Hepatocyte (in vitro differentiated cells): Measurements from ENCODE around the gene KRTAP1-3. TPM values are rescaled to one million over a fixed set of nuclear protein-coding genes. Genes with fewer than 3 reads are reported as not detected.
"Not testable (repeated sequence)": the region's sequence is repeated elsewhere in the genome, so short reads cannot be mapped to it uniquely, and the experiment has no call there.

Source experiments
- DNase-seq: peaks from one replicate; pipeline ENCODE4 v3.0.0-alpha.2; 2016; ENCODE audit warnings: low spot score
- H2AFZ ChIP-seq: fragments of 200-600 bp; sonication (generic); 2 replicates; pipeline ENCODE4 v1.6.0; 2016; ENCODE audit warnings: antibody characterized with exemption, mild to moderate bottlenecking
- H3K27ac ChIP-seq: fragments of 200-600 bp; sonication (generic); 2 replicates; pipeline ENCODE4 v1.5.1; 2016; ENCODE audit warnings: mild to moderate bottlenecking
- H3K27me3 ChIP-seq: fragments of 200-600 bp; sonication (generic); 2 replicates; pipeline ENCODE4 v1.6.1; 2016
- H3K36me3 ChIP-seq: fragments of 200-600 bp; sonication (generic); replicated peaks from 2 replicates; pipeline ENCODE4 v1.5.1; 2016; ENCODE audit warnings: low read depth; ENCODE audit not compliant: insufficient read depth
- H3K4me1 ChIP-seq: fragments of 200-600 bp; sonication (generic); 2 replicates; pipeline ENCODE4 v1.5.1; 2016; ENCODE audit warnings: mild to moderate bottlenecking, moderate library complexity; ENCODE audit not compliant: insufficient read depth
- H3K4me2 ChIP-seq: fragments of 200-600 bp; sonication (generic); 2 replicates; pipeline ENCODE4 v1.6.0; 2016
- H3K4me3 ChIP-seq: fragments of 200-600 bp; sonication (generic); 2 replicates; pipeline ENCODE4 v1.5.1; 2016; ENCODE audit warnings: mild to moderate bottlenecking
- H3K79me2 ChIP-seq: fragments of 200-600 bp; sonication (generic); 2 replicates; pipeline ENCODE4 v1.6.0; 2017; ENCODE audit warnings: mild to moderate bottlenecking
- H3K9me2 ChIP-seq: fragments of 200-600 bp; sonication (generic); replicated peaks from 2 replicates; pipeline ENCODE4 v1.6.0; 2017; ENCODE audit warnings: mild to moderate bottlenecking; ENCODE audit not compliant: insufficient read depth
- H3K9me3 ChIP-seq: fragments of 200-600 bp; sonication (generic); 2 replicates; pipeline ENCODE4 v1.5.1; 2016; ENCODE audit warnings: low read depth, mild to moderate bottlenecking
- H4K20me1 ChIP-seq: fragments of 200-600 bp; sonication (generic); 2 replicates; pipeline ENCODE4 v1.6.0; 2016; ENCODE audit warnings: mild to moderate bottlenecking; ENCODE audit not compliant: insufficient read depth, poor library complexity, severe bottlenecking
- CTCF ChIP-seq: fragments of 200-600 bp; sonication (generic); IDR thresholded peaks from 2 replicates; pipeline ENCODE4 v1.5.1; 2016; ENCODE audit warnings: antibody characterized with exemption, mild to moderate bottlenecking; ENCODE audit not compliant: poor library complexity
- EZH2 ChIP-seq: fragments of 200-600 bp; sonication (generic); IDR thresholded peaks from 2 replicates; pipeline ENCODE4 v1.6.1; 2016; ENCODE audit warnings: antibody characterized with exemption, mild to moderate bottlenecking, borderline replicate concordance
- EZH2phosphoT487 ChIP-seq: fragments of 200-600 bp; sonication (generic); IDR thresholded peaks from one replicate; pipeline ENCODE4 v1.6.1; 2018; ENCODE audit warnings: antibody characterized with exemption, mild to moderate bottlenecking, low read depth, moderate library complexity; ENCODE audit not compliant: unreplicated experiment, severe bottlenecking
- WGBS: methylation state at CpG from one replicate; pipeline ENCODE4 v1.1.6; 2016; ENCODE audit warnings: low lambda C conversion rate; ENCODE audit errors: missing lambda C conversion rate; 5-methylcytosine and 5-hydroxymethylcytosine counted together
- polyA plus RNA-seq: library from polyadenylated mRNA; unstranded; fragments of >200 nt; fragmentation: Nextera tagmentation; extraction: Ambion mirVana; gene quantifications from 2 replicates; pipeline ENCODE4 v1.2.1, GENCODE V29; 2016
- total RNA-seq: library from RNA; depleted of rRNA; stranded (reverse); fragments of >200 nt; gene quantifications from 2 replicates; pipeline ENCODE4 v1.2.3, GENCODE V29; 2014

Gene KRTAP1-3
- total and polyA plus RNA-seq, 2 experiments from 2014 or later, result not detected

- H3K4me2 ChIP-seq, result no peak overlapping the region
- H3K9me3 ChIP-seq, result no peaks in the 10 kb centered on the region
- 85% methylated on average over 4 of the region's 4 CpGs for WGBS
- no peak overlapping the region for H3K4me3 ChIP-seq
- H3K9me2 ChIP-seq, result no peaks in the 10 kb centered on the region
- H3K4me1 ChIP-seq, result no peaks in the 10 kb centered on the region
- no peaks in the 10 kb centered on the region for H3K79me2 ChIP-seq
- H3K27me3 ChIP-seq, result no peaks in the 10 kb centered on the region
- no peak overlapping the region for H2AFZ ChIP-seq
- no peak for TF ChIP-seq EZH2
- no peak for TF ChIP-seq CTCF
- no peak for TF ChIP-seq EZH2phosphoT487
- no peaks in the 10 kb centered on the region for H3K36me3 ChIP-seq
- no peaks in the 10 kb centered on the region for H4K20me1 ChIP-seq
- no peak overlapping the region for H3K27ac ChIP-seq
- DNase-seq, result no peak
These were observed 19.4 kb upstream of the KRTAP1-3 start for GRCh38 chr17:41054025-41054424.

- H3K4me3 ChIP-seq, result no peak overlapping the region
- no peaks in the 10 kb centered on the region for H3K36me3 ChIP-seq
- no peaks in the 10 kb centered on the region for H3K9me3 ChIP-seq
- H2AFZ ChIP-seq, result no peak overlapping the region
- no peak overlapping the region for H3K4me2 ChIP-seq
- TF ChIP-seq EZH2 (no peak), CTCF (no peak), EZH2phosphoT487 (no peak)
- H3K9me2 ChIP-seq, result no peaks in the 10 kb centered on the region
- no peak overlapping the region for H3K27ac ChIP-seq
- peaks cover 11% of the 10 kb centered on the region for H3K4me1 ChIP-seq
- DNase-seq, result no peak
- no peaks in the 10 kb centered on the region for H3K27me3 ChIP-seq
- H4K20me1 ChIP-seq, result no peaks in the 10 kb centered on the region
- H3K79me2 ChIP-seq, result no peaks in the 10 kb centered on the region
These were observed 17.9 kb upstream of the KRTAP1-3 start for GRCh38 chr17:41052566-41052965.

GRCh38 chr17:41049110-41049509 is 14.4 kb upstream of the KRTAP1-3 start:
- Histone ChIP-seq H3K9me3 (no peaks in the 10 kb centered on the region), H3K27me3 (no peaks in the 10 kb centered on the region), H2AFZ (no peak overlapping the region), H3K27ac (peak overlapping the region; percentile 15), H3K36me3 (no peaks in the 10 kb centered on the region), H4K20me1 (no peaks in the 10 kb centered on the region), H3K4me2 (no peak overlapping the region), H3K9me2 (no peaks in the 10 kb centered on the region), H3K4me1 (peaks cover 11% of the 10 kb centered on the region), H3K4me3 (no peak overlapping the region), H3K79me2 (no peaks in the 10 kb centered on the region)
- TF ChIP-seq CTCF (no peak), EZH2phosphoT487 (no peak), EZH2 (no peak)
- WGBS, result 52% methylated on average over 2 of the region's 2 CpGs
- no peak for DNase-seq

GRCh38 chr17:41048441-41048840 is 13.8 kb upstream of the KRTAP1-3 start:
- Histone ChIP-seq H3K4me3 (no peak overlapping the region), H4K20me1 (no peaks in the 10 kb centered on the region), H3K4me1 (peaks cover 11% of the 10 kb centered on the region), H3K9me2 (no peaks in the 10 kb centered on the region), H3K36me3 (no peaks in the 10 kb centered on the region), H3K9me3 (no peaks in the 10 kb centered on the region), H3K4me2 (no peak overlapping the region), H3K27ac (peak overlapping the region; percentile 15), H2AFZ (no peak overlapping the region), H3K79me2 (no peaks in the 10 kb centered on the region), H3K27me3 (no peaks in the 10 kb centered on the region)
- TF ChIP-seq EZH2, result no peak
- no peak for TF ChIP-seq CTCF
- no peak for TF ChIP-seq EZH2phosphoT487
- 34% methylated on average over 7 of the region's 7 CpGs for WGBS
- DNase-seq, result no peak

- H3K9me2 ChIP-seq, H3K27me3 ChIP-seq, H3K36me3 ChIP-seq, H4K20me1 ChIP-seq, H3K9me3 ChIP-seq, H3K27ac ChIP-seq, H2AFZ ChIP-seq, H3K79me2 ChIP-seq, H3K4me2 ChIP-seq, DNase-seq, H3K4me3 ChIP-seq: not testable (repeated sequence)
- WGBS, result 81% methylated on average over 9 of the region's 33 CpGs
- H3K4me1 ChIP-seq, result peaks cover 11% of the 10 kb centered on the region
These were observed 12.2 kb upstream of the KRTAP1-3 start, which contains the start of gene KRTAP2-1 for GRCh38 chr17:41046735-41047465. Gene KRTAP2-1 (minus strand): TSS chr17:41047316. CDS start chr17:41047267, 49 bp downstream.
